GM23248 (cell line): ENCODE measurements around the gene CFAP90.

Experiments used
- EZH2 ChIP-seq: fragments of 200-600 bp; sonication (generic); IDR thresholded peaks from 2 replicates; pipeline ENCODE4 v1.6.1; 2018; ENCODE audit warnings: antibody characterized with exemption, mild to moderate bottlenecking; ENCODE audit not compliant: insufficient read depth, poor library complexity, severe bottlenecking
- EZH2phosphoT487 ChIP-seq: fragments of 200-600 bp; sonication (generic); IDR thresholded peaks from 2 replicates; pipeline ENCODE4 v1.6.1; 2018; ENCODE audit warnings: antibody characterized with exemption, moderate library complexity, mild to moderate bottlenecking, low read depth; ENCODE audit not compliant: insufficient read depth

GRCh38 chr5:7866196-7866595, 15.3 kb upstream of the CFAP90 start:
- TF ChIP-seq EZH2phosphoT487 (no peak), EZH2 (no peak)
